Natural killer cell (primary cell): ENCODE results near the gene AMIGO2. TPM values are rescaled to one million over a fixed set of nuclear protein-coding genes. Genes with fewer than 3 reads are reported as not detected.

Experiments
- ATAC-seq, 3 donors: fragments of 150-1000 bp in 2 of 3; fragments of 200-7000 bp in 1 of 3; cut with Tn5 transposase; 1 replicate in 1 of 3; 2 replicates in 2 of 3; pipeline ENCODE4 v1.10.0; 2021; ENCODE audit warnings: mild to moderate bottlenecking in 2 of 3, moderate library complexity in 2 of 3
- DNase-seq, 2 donors: peaks; one replicate each; pipeline versions ENCODE4 v3.0.0 to v3.0.0-alpha.2; 2013 to 2021; ENCODE audit warnings: mixed read lengths in 1 of 2
- H3K27ac ChIP-seq: one replicate; pipeline ENCODE4 v1.5.1; 2013; ENCODE audit warnings: mild to moderate bottlenecking, low read length
- H3K27me3 ChIP-seq: one replicate; pipeline ENCODE4 v1.6.1; 2013; ENCODE audit warnings: low read length; ENCODE audit not compliant: control insufficient read depth, insufficient read depth
- H3K36me3 ChIP-seq: one replicate; pipeline ENCODE4 v1.6.1; 2013; ENCODE audit warnings: low read length; ENCODE audit not compliant: control insufficient read depth, insufficient read depth
- H3K4me1 ChIP-seq: one replicate; pipeline ENCODE4 v1.6.1; 2013; ENCODE audit warnings: low read length; ENCODE audit not compliant: control insufficient read depth, insufficient read depth
- H3K4me3 ChIP-seq: one replicate; pipeline ENCODE4 v1.5.1; 2013; ENCODE audit warnings: low read length
- H3K9me3 ChIP-seq: one replicate; pipeline ENCODE4 v1.6.1; 2013; ENCODE audit warnings: low read length; ENCODE audit not compliant: control insufficient read depth, insufficient read depth
- H3K27ac Mint-ChIP-seq, 2 donors: one replicate each; pipeline ENCODE4 v1.8.0; 2022; ENCODE audit warnings: mild to moderate bottlenecking in 2 of 2, mixed read lengths in 2 of 2, moderate library complexity in 1 of 2
- H3K27me3 Mint-ChIP-seq, 2 donors: one replicate each; pipeline ENCODE4 v1.8.0; 2022; ENCODE audit warnings: low read depth in 2 of 2, mixed read lengths in 2 of 2
- H3K36me3 Mint-ChIP-seq: one replicate; pipeline ENCODE4 v1.8.0; 2022; ENCODE audit warnings: mixed read lengths
- H3K4me1 Mint-ChIP-seq, 2 donors: one replicate each; pipeline ENCODE4 v1.8.0; 2022; ENCODE audit warnings: mixed read lengths in 2 of 2
- H3K4me3 Mint-ChIP-seq: one replicate; pipeline ENCODE4 v1.8.0; 2022; ENCODE audit warnings: mild to moderate bottlenecking, moderate library complexity, mixed read lengths
- H3K9me3 Mint-ChIP-seq, 2 donors: one replicate each; pipeline ENCODE4 v1.8.0; 2022; ENCODE audit warnings: mixed read lengths in 2 of 2
- WGBS: methylation state at CpG from one replicate; pipeline ENCODE4 v1.1.7; 2013; ENCODE audit warnings: missing lambda C conversion rate; ENCODE audit not compliant: insufficient coverage; 5-methylcytosine and 5-hydroxymethylcytosine counted together
- intact Hi-C: fragments of 100-400 bp; cut with micrococcal nuclease; formaldehyde crosslinking; loops from one replicate; pipeline ENCODE4 v1.14.2; 2022
- total RNA-seq, 4 donors: library from RNA; stranded (reverse); fragments of 120-200 nt in 1 of 4; gene quantifications; one replicate each; pipeline versions ENCODE4 v1.2.3 to v1.2.4, GENCODE V29; 2013 to 2022
- TF ChIP-seq, protein P1 (sequence below): fragments of 200-600 bp; IDR thresholded peaks from one replicate; pipeline ENCODE4 v1.8.0; 2022; ENCODE audit warnings: antibody characterized with exemption

Gene AMIGO2
- total RNA-seq, 3 donors from 2014 or later (not counting 1 experiment from before 2014, with no cell fraction given), result 8.0 to 9.9 (median 8.1) TPM

DNA sequence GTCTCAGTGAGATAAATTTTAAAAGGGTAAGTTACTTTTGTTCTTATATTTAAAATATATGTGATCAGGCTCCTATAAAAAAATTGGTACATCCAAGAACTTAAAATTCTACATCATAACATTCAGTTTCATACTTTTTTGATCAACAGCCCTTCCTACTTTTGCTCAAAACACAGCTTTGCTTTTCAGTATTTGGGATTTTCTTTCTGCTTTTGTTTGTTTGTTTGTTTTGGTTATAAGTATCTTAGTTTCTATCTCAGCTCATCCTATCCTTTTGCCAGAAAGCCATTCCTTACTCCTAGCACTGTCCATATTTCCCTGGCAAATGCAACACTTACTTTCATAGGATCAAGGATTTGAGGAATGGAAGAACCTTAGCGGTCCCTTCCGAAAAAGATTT is 5.0 kb downstream of the AMIGO2 start:
- Mint-ChIP-seq H3K9me3 (no peaks in the 10 kb centered on the region), H3K27me3 (no peaks in the 10 kb centered on the region), H3K4me1 (peaks cover 9 to 10% of the 10 kb centered on the region in 2 donors), H3K4me3 (no peak overlapping the region), H3K27ac (no peak overlapping the region), H3K36me3 (no peaks in the 10 kb centered on the region)
- Histone ChIP-seq H3K27ac (no peak overlapping the region), H3K9me3 (no peaks in the 10 kb centered on the region), H3K27me3 (no peaks in the 10 kb centered on the region), H3K36me3 (no peaks in the 10 kb centered on the region), H3K4me3 (no peak overlapping the region), H3K4me1 (peaks cover 5% of the 10 kb centered on the region)
- ATAC-seq, result no peak
- TF ChIP-seq, protein P1, sequence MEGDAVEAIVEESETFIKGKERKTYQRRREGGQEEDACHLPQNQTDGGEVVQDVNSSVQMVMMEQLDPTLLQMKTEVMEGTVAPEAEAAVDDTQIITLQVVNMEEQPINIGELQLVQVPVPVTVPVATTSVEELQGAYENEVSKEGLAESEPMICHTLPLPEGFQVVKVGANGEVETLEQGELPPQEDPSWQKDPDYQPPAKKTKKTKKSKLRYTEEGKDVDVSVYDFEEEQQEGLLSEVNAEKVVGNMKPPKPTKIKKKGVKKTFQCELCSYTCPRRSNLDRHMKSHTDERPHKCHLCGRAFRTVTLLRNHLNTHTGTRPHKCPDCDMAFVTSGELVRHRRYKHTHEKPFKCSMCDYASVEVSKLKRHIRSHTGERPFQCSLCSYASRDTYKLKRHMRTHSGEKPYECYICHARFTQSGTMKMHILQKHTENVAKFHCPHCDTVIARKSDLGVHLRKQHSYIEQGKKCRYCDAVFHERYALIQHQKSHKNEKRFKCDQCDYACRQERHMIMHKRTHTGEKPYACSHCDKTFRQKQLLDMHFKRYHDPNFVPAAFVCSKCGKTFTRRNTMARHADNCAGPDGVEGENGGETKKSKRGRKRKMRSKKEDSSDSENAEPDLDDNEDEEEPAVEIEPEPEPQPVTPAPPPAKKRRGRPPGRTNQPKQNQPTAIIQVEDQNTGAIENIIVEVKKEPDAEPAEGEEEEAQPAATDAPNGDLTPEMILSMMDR, result no peak
- 100% methylated on average over 2 of the region's 2 CpGs for WGBS
- intact Hi-C loops, result no loop called here
- no peak for DNase-seq

DNA sequence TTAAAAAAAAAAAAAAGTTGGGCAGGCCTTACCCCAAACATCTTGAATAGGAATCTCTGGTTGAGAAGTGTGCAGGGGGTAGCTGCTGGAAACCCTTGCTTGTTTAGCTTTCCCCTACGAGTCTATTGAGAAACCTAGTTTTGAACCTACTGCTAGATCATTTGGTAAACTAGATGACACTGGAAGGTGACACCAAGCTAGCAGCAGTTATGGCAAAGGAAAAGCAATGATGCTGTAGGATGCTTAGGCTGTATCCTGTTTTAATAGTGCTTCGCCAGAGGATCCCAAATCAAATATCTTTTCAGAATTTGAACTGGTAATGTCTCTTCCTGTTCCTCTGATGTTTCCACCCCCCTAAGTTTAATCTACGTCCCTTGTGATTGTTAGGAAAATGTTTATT is 5.8 kb downstream of the AMIGO2 start:
- no peak overlapping the region for H3K4me3 ChIP-seq
- intact Hi-C loops, result no loop called here
- TF ChIP-seq, protein P1, result no peak
- H3K9me3 Mint-ChIP-seq, result no peaks in the 10 kb centered on the region
- no peaks in the 10 kb centered on the region for H3K36me3 Mint-ChIP-seq
- peaks cover 4% of the 10 kb centered on the region in 2 donors for H3K4me1 Mint-ChIP-seq
- DNase-seq (no peak), ATAC-seq (no peak)
- 94% methylated on average over 2 of the region's 3 CpGs for WGBS
- no peaks in the 10 kb centered on the region for H3K9me3 ChIP-seq
- H3K27me3 ChIP-seq, result no peaks in the 10 kb centered on the region
- no peak overlapping the region for H3K4me3 Mint-ChIP-seq
- H3K27me3 Mint-ChIP-seq, result no peaks in the 10 kb centered on the region
- no peak overlapping the region for H3K27ac Mint-ChIP-seq
- no peaks in the 10 kb centered on the region for H3K36me3 ChIP-seq
- H3K4me1 ChIP-seq, result peaks cover 5% of the 10 kb centered on the region
- H3K27ac ChIP-seq, result no peak overlapping the region

DNA sequence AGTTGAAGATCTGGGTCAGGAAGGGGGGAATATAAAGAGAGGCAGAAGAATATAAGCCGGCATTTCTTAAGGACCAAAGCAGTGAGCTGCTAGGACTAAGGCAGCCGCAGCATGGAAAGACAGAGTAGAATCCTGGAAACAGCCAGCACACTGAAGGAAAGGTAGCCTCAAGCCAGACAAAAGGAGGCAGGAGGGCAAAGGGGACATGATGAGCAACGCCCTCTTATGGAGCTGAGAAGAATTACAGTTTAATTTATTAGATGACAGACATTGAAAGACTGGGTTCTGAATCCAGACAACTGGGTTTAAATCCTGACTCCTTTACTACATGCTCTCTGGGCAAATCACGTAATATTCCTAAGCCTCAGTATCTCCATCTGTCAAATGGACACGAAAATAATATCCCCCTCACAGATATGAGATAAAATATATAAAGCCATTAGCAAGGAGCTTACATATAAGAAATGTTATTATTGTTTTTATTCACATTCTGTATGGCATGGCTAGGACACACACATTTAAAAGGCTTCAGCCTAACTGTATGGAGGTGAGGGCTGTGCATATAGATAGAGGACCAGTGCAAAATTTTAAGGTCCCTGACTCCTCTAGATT is 8.4 kb downstream of the AMIGO2 start:
- Histone ChIP-seq H3K27ac (no peak overlapping the region), H3K9me3 (no peaks in the 10 kb centered on the region), H3K4me1 (no peaks in the 10 kb centered on the region), H3K4me3 (no peak overlapping the region), H3K36me3 (no peaks in the 10 kb centered on the region), H3K27me3 (no peaks in the 10 kb centered on the region)
- TF ChIP-seq, protein P1, result peak; percentile 72
- DNase-seq, result peak in 1 of 2 donors; percentile 61
- no peaks in the 10 kb centered on the region for H3K27me3 Mint-ChIP-seq
- H3K36me3 Mint-ChIP-seq, result no peaks in the 10 kb centered on the region
- H3K9me3 Mint-ChIP-seq, result no peaks in the 10 kb centered on the region
- intact Hi-C loops, result loop anchor here (1.0 kb wide), 1 partner anchor 236 kb away; no protein-coding TSS in a partner anchor
- ATAC-seq, result peak in 2 of 3 donors; percentile 36 to 57
- no peaks in the 10 kb centered on the region for H3K4me1 Mint-ChIP-seq
- 42% methylated on average over 4 of the region's 5 CpGs for WGBS
- no peak overlapping the region for H3K27ac Mint-ChIP-seq
- H3K4me3 Mint-ChIP-seq, result no peak overlapping the region

DNA sequence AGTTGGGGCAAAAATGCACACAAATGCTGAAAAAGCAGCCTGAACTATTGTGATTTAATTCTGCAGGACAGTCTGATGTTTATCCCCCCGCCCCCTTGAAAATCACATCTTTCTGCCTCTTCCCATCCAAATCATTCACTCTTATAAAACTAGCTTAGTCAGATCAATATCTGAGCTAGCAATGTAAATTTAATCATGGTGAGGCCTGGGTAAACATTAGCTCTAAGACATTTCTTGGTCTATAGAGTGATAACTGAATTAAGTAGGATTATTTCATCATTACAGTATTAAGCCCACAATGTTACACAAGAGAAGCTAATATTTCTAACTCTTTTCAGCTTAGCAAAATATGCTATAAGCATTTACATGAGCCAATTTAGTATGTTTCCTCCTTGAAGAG is 9.4 kb downstream of the AMIGO2 start:
- Mint-ChIP-seq H3K4me1 (no peaks in the 10 kb centered on the region), H3K4me3 (no peak overlapping the region), H3K27ac (no peak overlapping the region), H3K9me3 (no peaks in the 10 kb centered on the region), H3K36me3 (no peaks in the 10 kb centered on the region), H3K27me3 (no peaks in the 10 kb centered on the region)
- Histone ChIP-seq H3K4me1 (no peaks in the 10 kb centered on the region), H3K36me3 (no peaks in the 10 kb centered on the region), H3K27me3 (no peaks in the 10 kb centered on the region), H3K4me3 (no peak overlapping the region), H3K27ac (no peak overlapping the region), H3K9me3 (no peaks in the 10 kb centered on the region)
- DNase-seq (no peak), ATAC-seq (no peak)
- intact Hi-C loops, result no loop called here
- TF ChIP-seq, protein P1, result no peak
- 100% methylated on average over 1 of the region's 1 CpG for WGBS
